ENCODE data around the gene PAX7. TPM values are rescaled to one million over a fixed set of nuclear protein-coding genes. Genes with fewer than 3 reads are reported as not detected.

The PAX7 gene
- total RNA-seq, 2 donors from 2014 or later, result 0.32 TPM; not detected in 1

GRCh38 chr1:18722270-18722669, 91.6 kb downstream of the PAX7 start:
- Histone ChIP-seq H3K9me3 (no peaks in the 10 kb centered on the region), H3K27me3 (replicated peaks; ENCODE audit: insufficient read depth) (peaks cover 18% of the 10 kb centered on the region), H3K36me3 (no peaks in the 10 kb centered on the region), H3K27ac (no peak overlapping the region), H3K4me3 (no peak overlapping the region), H3K4me1 (replicated peaks) (no peaks in the 10 kb centered on the region)
- no peak for DNase-seq (ENCODE audit: low spot score)
- WGBS, result 59% methylated on average over 19 of the region's 19 CpGs
- no peak for TF ChIP-seq POLR2A (IDR thresholded peaks at IDR 0.05)
- no peak for TF ChIP-seq CTCF (IDR thresholded peaks at IDR 0.05)
- intact Hi-C loops (cut with DNase I), result no loop called here

- Histone ChIP-seq H3K27ac (no peak overlapping the region), H3K36me3 (no peaks in the 10 kb centered on the region), H3K27me3 (replicated peaks; ENCODE audit: insufficient read depth) (peaks cover 15% of the 10 kb centered on the region), H3K4me1 (replicated peaks) (no peaks in the 10 kb centered on the region), H3K4me3 (no peak overlapping the region), H3K9me3 (no peaks in the 10 kb centered on the region)
- 86% methylated on average over 9 of the region's 9 CpGs for WGBS
- no peak for TF ChIP-seq CTCF (IDR thresholded peaks at IDR 0.05)
- no peak for TF ChIP-seq POLR2A (IDR thresholded peaks at IDR 0.05)
- no peak for TF ChIP-seq POLR2AphosphoS5 (IDR thresholded peaks at IDR 0.05)
- DNase-seq (ENCODE audit: low spot score), result no peak
- intact Hi-C loops (cut with DNase I), result no loop called here
Observed at GRCh38 chr1:18723206-18723605, 92.6 kb downstream of the PAX7 start.

DNA sequence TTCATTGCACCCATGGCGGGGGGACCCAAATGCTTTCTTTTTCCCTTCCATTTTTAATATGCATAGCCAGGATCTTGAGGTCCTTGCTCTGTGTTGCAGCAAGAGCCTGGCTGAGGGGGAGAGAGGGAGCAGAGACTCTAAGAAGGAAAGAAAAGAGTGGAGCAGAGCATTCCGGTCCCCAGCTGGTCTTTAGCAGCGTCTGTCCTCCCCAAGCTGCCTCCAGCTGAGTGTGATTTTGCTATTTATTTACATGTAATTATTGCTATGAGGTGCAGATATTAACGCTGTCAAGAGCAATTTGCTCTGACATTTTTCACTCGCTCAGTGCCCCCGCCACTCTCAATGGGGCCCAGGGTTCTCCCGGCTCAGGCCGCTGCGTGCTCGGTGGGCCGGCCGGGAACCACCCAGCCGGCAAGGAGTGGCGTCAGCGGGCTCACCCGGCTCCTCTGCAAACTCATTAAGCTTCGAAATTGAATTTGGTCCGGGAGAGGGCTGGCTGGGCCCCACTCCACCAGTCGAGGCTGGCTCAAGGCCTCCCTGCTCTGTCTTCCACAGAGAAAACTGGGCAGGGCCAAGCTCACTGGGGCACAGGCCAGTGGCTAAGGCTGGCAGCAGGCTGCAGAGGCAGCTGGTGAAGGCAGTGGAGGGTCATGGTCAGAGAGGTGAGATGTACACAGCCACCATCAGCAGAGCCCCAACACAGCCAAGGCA, 93.2 kb downstream of the PAX7 start:
- 64% methylated on average over 13 of the region's 19 CpGs for WGBS
- intact Hi-C loops (cut with DNase I), result no loop called here

GRCh38 chr1:18724801-18725200, 94.2 kb downstream of the PAX7 start:
- H3K36me3 ChIP-seq, result no peaks in the 10 kb centered on the region
- DNase-seq (ENCODE audit: low spot score), result no peak
- intact Hi-C loops (cut with DNase I), result no loop called here
- TF ChIP-seq POLR2A (IDR thresholded peaks at IDR 0.05) (no peak), POLR2AphosphoS5 (IDR thresholded peaks at IDR 0.05) (no peak), CTCF (IDR thresholded peaks at IDR 0.05) (no peak)
- peaks cover 6% of the 10 kb centered on the region for H3K27me3 ChIP-seq (replicated peaks; ENCODE audit: insufficient read depth)
- no peak overlapping the region for H3K27ac ChIP-seq
- 59% methylated on average over 7 of the region's 7 CpGs for WGBS
- H3K4me1 ChIP-seq (replicated peaks), result no peaks in the 10 kb centered on the region
- H3K4me3 ChIP-seq, result no peak overlapping the region
- H3K9me3 ChIP-seq, result no peaks in the 10 kb centered on the region

More for the DNA sequence above, 93.2 kb downstream of the PAX7 start:
- DNase-seq (ENCODE audit: low spot score), result no peak
- Histone ChIP-seq H3K4me1 (replicated peaks) (no peaks in the 10 kb centered on the region), H3K9me3 (no peaks in the 10 kb centered on the region), H3K27ac (no peak overlapping the region), H3K36me3 (no peaks in the 10 kb centered on the region), H3K27me3 (replicated peaks; ENCODE audit: insufficient read depth) (peaks cover 15% of the 10 kb centered on the region), H3K4me3 (no peak overlapping the region)
- TF ChIP-seq CTCF (IDR thresholded peaks at IDR 0.05) (no peak), POLR2AphosphoS5 (IDR thresholded peaks at IDR 0.05) (no peak), POLR2A (IDR thresholded peaks at IDR 0.05) (no peak)

DNA sequence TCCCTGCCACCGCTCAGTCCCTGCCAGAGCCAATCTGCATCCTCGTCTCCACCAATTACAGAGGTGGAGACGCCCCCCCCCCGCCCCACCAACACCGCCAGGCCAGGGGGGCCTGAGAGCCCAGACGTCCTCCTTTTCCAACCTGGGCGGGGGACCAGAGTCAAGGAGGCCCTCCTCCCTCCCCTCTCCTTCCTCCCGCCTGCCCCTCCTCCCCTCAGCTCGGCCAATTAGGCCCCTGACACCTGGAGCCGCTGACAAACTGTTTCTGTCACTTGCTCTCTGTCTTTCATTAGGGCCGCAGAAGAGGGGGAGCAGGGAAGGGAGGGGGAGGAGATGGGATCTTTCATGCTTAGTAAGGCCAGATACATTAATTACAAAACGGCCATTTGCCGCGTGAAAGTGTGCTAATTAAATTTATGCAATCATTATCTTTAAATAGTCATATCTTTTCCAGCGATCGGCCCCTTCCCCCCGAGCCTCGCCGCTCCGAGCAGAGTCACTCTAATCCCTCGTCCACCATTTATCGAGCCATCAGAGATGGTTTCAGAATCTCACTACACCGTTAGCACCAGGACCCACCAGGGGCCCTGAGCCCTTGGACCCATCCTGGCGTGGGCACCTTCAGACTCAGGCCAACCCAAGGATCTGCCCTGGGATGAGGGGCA, 94.7 kb downstream of the PAX7 start:
- H3K9me3 ChIP-seq, result no peaks in the 10 kb centered on the region
- WGBS, result 37% methylated on average over 24 of the region's 24 CpGs
- no peak for TF ChIP-seq POLR2A (IDR thresholded peaks at IDR 0.05)
- no peak for TF ChIP-seq CTCF (IDR thresholded peaks at IDR 0.05)
- TF ChIP-seq POLR2AphosphoS5 (IDR thresholded peaks at IDR 0.05), result no peak
- intact Hi-C loops (cut with DNase I), result no loop called here
- no peak overlapping the region for H3K27ac ChIP-seq
- no peak for DNase-seq (ENCODE audit: low spot score)
- no peak overlapping the region for H3K4me3 ChIP-seq
- no peaks in the 10 kb centered on the region for H3K36me3 ChIP-seq
- H3K4me1 ChIP-seq (replicated peaks), result no peaks in the 10 kb centered on the region
- H3K27me3 ChIP-seq (replicated peaks; ENCODE audit: insufficient read depth), result peaks cover 6% of the 10 kb centered on the region

Measured in prostate gland (tissue), 2 donors.